ENCODE measurements around the gene ZNF580.

The ZNF580 gene

GRCh38 chr19:55646889-55647731, 6.3 kb downstream of the ZNF580 start:
- DNase-seq (ENCODE audit: low read depth), result no peak
- peak overlapping the region; percentile 64 for H3K4me3 ChIP-seq (ENCODE audit: low read depth, low read length)
- no peak for TF ChIP-seq CTCF (IDR thresholded peaks at IDR 0.05; ENCODE audit: low read depth, low read length, missing control alignments)

DNA sequence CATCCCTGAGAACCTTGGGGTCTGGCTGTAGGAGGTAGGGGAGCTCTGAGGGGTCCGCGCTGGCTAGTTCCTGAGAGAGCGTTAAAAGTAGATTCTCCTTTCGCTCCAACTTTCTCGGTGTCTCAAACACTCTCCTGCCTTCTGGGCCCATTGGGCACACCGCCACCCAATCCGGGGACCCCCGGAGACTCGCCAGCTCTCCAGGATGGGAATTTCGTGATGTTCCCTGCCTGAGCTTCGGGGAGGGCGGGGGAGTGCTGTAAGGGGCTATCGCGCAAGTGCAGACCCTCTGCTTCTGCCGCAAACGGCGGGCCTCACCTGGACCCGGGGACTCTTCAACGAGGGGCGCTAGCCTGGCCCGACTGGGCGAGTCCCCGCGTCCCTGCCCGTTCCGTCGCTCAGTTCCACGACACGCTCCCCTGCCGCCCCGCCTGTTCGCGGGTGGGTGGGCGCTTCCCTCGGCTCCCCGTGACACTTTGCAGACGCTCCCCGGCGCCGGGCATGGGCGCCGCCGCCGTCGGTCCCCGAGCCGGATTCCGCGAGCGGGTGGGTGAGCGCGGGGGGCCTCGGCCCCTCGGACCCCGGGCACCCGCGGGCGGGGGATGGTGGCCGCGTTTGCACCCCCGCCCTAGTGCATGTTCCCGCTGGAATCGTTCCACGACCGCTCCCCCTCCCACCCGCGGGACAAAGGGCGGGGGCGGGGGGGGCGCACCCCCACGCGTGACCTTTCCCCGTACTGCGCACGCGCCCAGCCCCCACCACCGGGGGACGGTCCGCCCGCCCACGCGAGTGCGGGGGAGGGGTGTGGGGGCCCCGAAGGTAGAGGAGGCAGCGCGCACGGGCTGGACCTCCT, 7.2 kb downstream of the ZNF580 start, which contains the start of gene CCDC106:
TSS of gene CCDC106 (plus strand) at position 481 of the 853 bp plus-strand sequence. CDS start 835 bp downstream, outside the sequence.
- peak within 1 kb of the TSS; percentile 64 for H3K4me3 ChIP-seq (ENCODE audit: low read depth, low read length)

DNA sequence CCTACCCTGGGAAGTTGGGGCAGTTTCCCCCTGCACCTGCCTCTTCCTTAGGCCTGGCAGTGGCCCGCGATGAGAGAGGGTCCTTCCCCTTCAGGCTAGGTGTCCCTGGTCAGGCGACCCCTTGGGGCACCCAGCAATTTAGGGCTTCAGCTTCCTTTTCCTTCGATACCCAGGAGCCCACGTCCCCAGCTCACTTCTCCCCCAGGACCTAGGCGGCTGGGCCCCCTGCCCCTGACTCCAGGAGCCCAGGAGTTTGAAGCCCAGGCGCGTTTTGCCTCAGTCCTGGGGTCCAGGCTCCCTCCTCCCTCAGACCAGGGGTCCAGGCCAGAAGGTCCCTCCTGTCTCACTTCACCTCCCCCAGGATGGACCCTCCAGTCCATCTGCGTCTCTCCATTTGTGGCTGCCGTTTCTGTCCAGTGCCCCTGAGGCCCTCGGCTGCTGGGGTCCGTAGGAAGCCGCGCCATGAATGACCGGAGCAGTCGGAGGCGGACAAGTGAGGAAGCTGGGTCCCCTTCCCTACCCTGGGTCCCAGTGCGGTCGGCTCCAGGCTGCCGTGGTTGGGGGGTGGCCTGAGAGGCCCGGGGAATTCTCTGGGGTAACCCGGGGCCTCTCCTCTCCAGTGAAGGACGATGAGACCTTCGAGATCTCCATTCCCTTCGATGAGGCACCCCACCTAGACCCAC, 7.9 kb downstream of the ZNF580 start:
- peak overlapping the region; percentile 64 for H3K4me3 ChIP-seq (ENCODE audit: low read depth, low read length)
- TF ChIP-seq CTCF (IDR thresholded peaks at IDR 0.05; ENCODE audit: low read depth, low read length, missing control alignments), result no peak
- no peak for DNase-seq (ENCODE audit: low read depth)

More for the DNA sequence above, 7.2 kb downstream of the ZNF580 start, which contains the start of gene CCDC106:
- no peak for TF ChIP-seq CTCF (IDR thresholded peaks at IDR 0.05; ENCODE audit: low read depth, low read length, missing control alignments)
- no peak for DNase-seq (ENCODE audit: low read depth)

- peak overlapping the region; percentile 64 for H3K4me3 ChIP-seq (ENCODE audit: low read depth, low read length)
Observed at GRCh38 chr19:55649268-55650125, 8.7 kb downstream of the ZNF580 start.

DNA sequence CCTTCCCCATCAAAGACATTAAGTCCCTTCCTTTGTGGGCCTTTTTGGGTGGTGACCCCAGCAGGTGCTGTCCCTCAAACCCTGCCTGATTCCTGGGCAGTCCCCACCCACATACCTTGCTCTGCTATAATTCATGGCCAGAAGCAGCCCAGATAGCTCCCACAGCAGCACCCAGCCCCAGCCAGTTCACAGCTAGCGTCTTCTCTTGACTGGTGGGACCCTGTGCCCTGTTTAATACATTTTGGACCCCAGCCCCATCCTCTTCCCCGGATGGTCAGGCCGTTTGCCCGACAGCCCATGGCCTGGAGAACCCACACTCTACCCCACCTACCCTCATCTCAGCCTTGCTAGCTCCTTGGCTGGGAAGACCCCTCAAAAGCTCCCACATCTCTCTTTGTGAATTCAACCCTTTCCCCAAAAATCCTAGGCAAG, 9.3 kb downstream of the ZNF580 start:
- no peak for DNase-seq (ENCODE audit: low read depth)
- no peak overlapping the region for H3K4me3 ChIP-seq (ENCODE audit: low read depth, low read length)
- TF ChIP-seq CTCF (IDR thresholded peaks at IDR 0.05; ENCODE audit: low read depth, low read length, missing control alignments), result no peak

More at GRCh38 chr19:55649268-55650125, 8.7 kb downstream of the ZNF580 start:
- DNase-seq (ENCODE audit: low read depth), result no peak
- no peak for TF ChIP-seq CTCF (IDR thresholded peaks at IDR 0.05; ENCODE audit: low read depth, low read length, missing control alignments)
